ENCODE measurements around the gene NRTN. TPM values are rescaled to one million over a fixed set of nuclear protein-coding genes. Genes with fewer than 3 reads are reported as not detected.

NRTN gene
- total and polyA plus RNA-seq, 2 experiments from 2014 or later, result 4.0 to 5.5 TPM

GRCh38 chr19:5803441-5803751, 1.5 kb upstream of the NRTN start (continued):
- TF ChIP-seq REST (IDR thresholded peaks at IDR 0.05; ENCODE audit: unreplicated experiment) (no peak), EZH2 (IDR thresholded peaks at IDR 0.05; ENCODE audit: low read depth, unreplicated experiment) (no peak)

GRCh38 chr19:5803752-5804515, 933 bp upstream of the NRTN start:
- ATAC-seq, result peak; percentile 84
- H3K4me3 Mint-ChIP-seq, result peak overlapping the region; percentile 70
- DNase-seq (ENCODE audit: low spot score), result peak; percentile 96
- Histone ChIP-seq H3K4me2 (peak overlapping the region; percentile 80), H3K79me2 (replicated peaks; ENCODE audit: insufficient read depth) (no peaks in the 10 kb centered on the region), H3K36me3 (ENCODE audit: insufficient read depth) (no peaks in the 10 kb centered on the region), H3F3A (replicated peaks; ENCODE audit: low read depth) (no peaks in the 10 kb centered on the region), H3K4me1 (ENCODE audit: insufficient read depth) (peaks cover 6% of the 10 kb centered on the region; the same call in 1 of the 2 replicates), H3K27me3 (ENCODE audit: insufficient read depth) (peaks cover 15% of the 10 kb centered on the region), H4K20me1 (replicated peaks; ENCODE audit: insufficient read depth) (no peaks in the 10 kb centered on the region; the same call in 1 of the 2 replicates), H3K9me2 (ENCODE audit: insufficient read depth) (peaks cover 5% of the 10 kb centered on the region; the same call in 1 of the 2 replicates), H3K4me3 (peak overlapping the region; percentile 60), H3K27ac (ENCODE audit: low read depth) (no peak overlapping the region), H2AFZ (peak overlapping the region; percentile 94)
- TF ChIP-seq ZNF331 (CRISPR knock-in tag; IDR thresholded peaks at IDR 0.05; ENCODE audit: low read depth) (no peak), POLR2AphosphoS5 (IDR thresholded peaks at IDR 0.05; ENCODE audit: low read depth) (0 out of 2 replicates have a peak, but pooled peaks have one; percentile 44), REST (IDR thresholded peaks at IDR 0.05; ENCODE audit: unreplicated experiment) (no peak), CTCF (conservative IDR thresholded peaks at IDR 0.05; ENCODE audit: low read depth in 2 of 2) (peak; percentile 83 to 100)
- H3K9me3 Mint-ChIP-seq, result peaks cover 3% of the 10 kb centered on the region; the same call in 2 of the 3 replicates
- H3K4me1 Mint-ChIP-seq, result peaks cover 23% of the 10 kb centered on the region
- H3K36me3 Mint-ChIP-seq (ENCODE audit: low read depth), result peaks cover 2% of the 10 kb centered on the region; the same call in 2 of the 3 replicates
- H3K27ac Mint-ChIP-seq, result 0 out of 2 replicates have a peak overlapping the region, but pooled peaks have one; percentile 59
- H3K27me3 Mint-ChIP-seq (ENCODE audit: insufficient read depth, low read depth, poor library complexity), result peaks cover 44% of the 10 kb centered on the region
